GM23338 (cell line): ENCODE measurements around the gene SERPINB10. TPM values are rescaled to one million over a fixed set of nuclear protein-coding genes. Genes with fewer than 3 reads are reported as not detected.

Experiments
- ATAC-seq: fragments of 200-7000 bp; cut with Tn5 transposase; 3 replicates; pipeline ENCODE4 v1.9.1; 2020
- DNase-seq: peaks from one replicate; pipeline ENCODE4 v3.0.0-alpha.2; 2015; ENCODE audit warnings: low spot score
- H2AFZ ChIP-seq: fragments of 200-600 bp; sonication (generic); 2 replicates; pipeline ENCODE4 v1.8.0; 2016; ENCODE audit warnings: antibody characterized with exemption, mild to moderate bottlenecking, moderate library complexity
- H3F3A ChIP-seq: fragments of 200-600 bp; sonication (generic); replicated peaks from 2 replicates; pipeline ENCODE4 v1.8.0; 2017; ENCODE audit warnings: antibody characterized with exemption, mixed run types, low read depth
- H3K27ac ChIP-seq: fragments of 200-600 bp; sonication (generic); 2 replicates; pipeline ENCODE4 v1.6.1; 2016; ENCODE audit warnings: low read depth
- H3K27me3 ChIP-seq: fragments of 200-600 bp; sonication (generic); 2 replicates; pipeline ENCODE4 v1.8.0; 2016; ENCODE audit warnings: mild to moderate bottlenecking, mixed run types, moderate library complexity; ENCODE audit not compliant: insufficient read depth
- H3K36me3 ChIP-seq: fragments of 200-600 bp; sonication (generic); 2 replicates; pipeline ENCODE4 v1.8.0; 2016; ENCODE audit warnings: mild to moderate bottlenecking; ENCODE audit not compliant: insufficient read depth
- H3K4me1 ChIP-seq: fragments of 200-600 bp; sonication (generic); 2 replicates; pipeline ENCODE4 v1.8.0; 2016; ENCODE audit warnings: mild to moderate bottlenecking, moderate library complexity; ENCODE audit not compliant: insufficient read depth
- H3K4me2 ChIP-seq: fragments of 200-600 bp; sonication (generic); 2 replicates; pipeline ENCODE4 v1.7.1; 2017; ENCODE audit warnings: mixed run types
- H3K4me3 ChIP-seq: fragments of 200-600 bp; sonication (generic); 2 replicates; pipeline ENCODE4 v1.6.1; 2016; ENCODE audit warnings: mixed run types
- H3K79me2 ChIP-seq: fragments of 200-600 bp; sonication (generic); replicated peaks from 2 replicates; pipeline ENCODE4 v1.8.0; 2017; ENCODE audit warnings: mild to moderate bottlenecking; ENCODE audit not compliant: insufficient read depth
- H3K9me2 ChIP-seq: fragments of 200-600 bp; sonication (generic); 2 replicates; pipeline ENCODE4 v1.8.0; 2017; ENCODE audit not compliant: insufficient read depth
- H4K20me1 ChIP-seq: fragments of 200-600 bp; sonication (generic); replicated peaks from 2 replicates; pipeline ENCODE4 v1.8.0; 2017; ENCODE audit warnings: mild to moderate bottlenecking; ENCODE audit not compliant: insufficient read depth
- H3K27ac Mint-ChIP-seq: 2 replicates; pipeline ENCODE4 v1.8.0; 2020; ENCODE audit warnings: inconsistent platforms, mild to moderate bottlenecking, moderate library complexity, mixed read lengths
- H3K27me3 Mint-ChIP-seq: 3 replicates; pipeline ENCODE4 v1.8.0; 2022; ENCODE audit warnings: low read depth, mild to moderate bottlenecking, moderate library complexity, mixed read lengths, inconsistent platforms; ENCODE audit not compliant: insufficient read depth, poor library complexity
- H3K36me3 Mint-ChIP-seq: 3 replicates; pipeline ENCODE4 v1.8.0; 2021; ENCODE audit warnings: low read depth, mild to moderate bottlenecking, inconsistent platforms, moderate library complexity, mixed read lengths
- H3K4me1 Mint-ChIP-seq: 3 replicates; pipeline ENCODE4 v1.8.0; 2020; ENCODE audit warnings: mild to moderate bottlenecking, inconsistent platforms, mixed read lengths
- H3K4me3 Mint-ChIP-seq: 3 replicates; pipeline ENCODE4 v1.8.0; 2021; ENCODE audit warnings: moderate library complexity, mild to moderate bottlenecking, inconsistent platforms, mixed read lengths
- H3K9me3 Mint-ChIP-seq: 3 replicates; pipeline ENCODE4 v1.8.0; 2020; ENCODE audit warnings: moderate library complexity, mild to moderate bottlenecking, inconsistent platforms, mixed read lengths
- CTCF ChIP-seq, 2 experiments: fragments of 200-600 bp in 1 of 2; sonication (generic) in 1 of 2; conservative IDR thresholded peaks; 2 replicates each; pipeline versions ENCODE4 v1.5.1 to v1.6.1; 2016 to 2017; ENCODE audit warnings: antibody characterized with exemption in 2 of 2, low read depth in 2 of 2, mild to moderate bottlenecking in 2 of 2, moderate library complexity in 1 of 2
- JUNB ChIP-seq: IDR thresholded peaks from one replicate; pipeline ENCODE4 v1.6.1; 2016; ENCODE audit warnings: antibody characterized with exemption; ENCODE audit not compliant: unreplicated experiment
- NANOG ChIP-seq: IDR thresholded peaks from 2 replicates; pipeline ENCODE4 v1.6.1; 2016; ENCODE audit warnings: antibody characterized with exemption, borderline replicate concordance
- REST ChIP-seq: IDR thresholded peaks from one replicate; pipeline ENCODE4 v1.6.1; 2018; ENCODE audit warnings: antibody characterized with exemption; ENCODE audit not compliant: unreplicated experiment
- polyA plus RNA-seq: library from polyadenylated mRNA; unstranded; fragments of >200 nt; fragmentation: Nextera tagmentation; extraction: Ambion mirVana; gene quantifications from 2 replicates; pipeline ENCODE4 v1.2.1, GENCODE V29; 2016
- total RNA-seq: library from RNA; depleted of rRNA; stranded (reverse); fragments of >200 nt; shearing (Covaris generic); gene quantifications from 2 replicates; pipeline ENCODE4 v1.2.3, GENCODE V29; 2014

SERPINB10 gene
- total and polyA plus RNA-seq, 2 experiments from 2014 or later: not detected

- Mint-ChIP-seq H3K9me3 (no peaks in the 10 kb centered on the region), H3K36me3 (no peaks in the 10 kb centered on the region)
These were observed 10.1 kb downstream of the SERPINB10 start for GRCh38 chr18:63917817-63918216.

More at GRCh38 chr18:63917817-63918216, 10.1 kb downstream of the SERPINB10 start:
- no peaks in the 10 kb centered on the region for H3K4me1 ChIP-seq
- no peak for TF ChIP-seq JUNB
- TF ChIP-seq CTCF (conservative IDR thresholded peaks at IDR 0.05; ENCODE audit: low read depth in 2 of 2): no peak
- no peak for TF ChIP-seq REST
- TF ChIP-seq NANOG: no peak
- no peaks in the 10 kb centered on the region for H3K27me3 ChIP-seq
- H2AFZ ChIP-seq: no peak overlapping the region
- no peak overlapping the region for H3K27ac Mint-ChIP-seq
- H4K20me1 ChIP-seq: no peaks in the 10 kb centered on the region
- no peaks in the 10 kb centered on the region for H3K79me2 ChIP-seq
- H3K36me3 ChIP-seq: no peaks in the 10 kb centered on the region
- DNase-seq (no peak), ATAC-seq (no peak)
- H3F3A ChIP-seq: no peaks in the 10 kb centered on the region
- H3K9me2 ChIP-seq: peaks cover 8% of the 10 kb centered on the region
- no peak overlapping the region for H3K4me2 ChIP-seq
- H3K27ac ChIP-seq: no peak overlapping the region
- no peaks in the 10 kb centered on the region for H3K27me3 Mint-ChIP-seq
- H3K4me3 Mint-ChIP-seq: no peak overlapping the region
- no peaks in the 10 kb centered on the region for H3K4me1 Mint-ChIP-seq
- H3K4me3 ChIP-seq: no peak overlapping the region
